Endothelial cell of umbilical vein (primary cell): ENCODE results near the gene ZNF91. TPM values are rescaled to one million over a fixed set of nuclear protein-coding genes. Genes with fewer than 3 reads are reported as not detected.

Experiments
- BruUV-seq: library from RNA; stranded (reverse); fragments of 400-500 nt; replicated peaks from 2 replicates; lab custom pipeline; 2021; lab: Mats Ljungman, UMichigan
- CTCF ChIA-PET: fragments of 300-600, 350-600 bp; sonication (Branson Sonifier 250); formaldehyde crosslinking; loops from one replicate; lab custom pipeline; 2021; ENCODE audit warnings: antibody characterized with exemption, inconsistent platforms; lab: Charles Lee
- POLR2A ChIA-PET: fragments of 300-600, 350-600 bp; sonication (Branson Sonifier 250); formaldehyde crosslinking; loops from one replicate; lab custom pipeline; 2021; ENCODE audit warnings: antibody characterized with exemption, inconsistent platforms; lab: Charles Lee
- DNase-seq: peaks from one replicate; pipeline ENCODE4 v3.0.0-alpha.2; 2011; ENCODE audit warnings: low read depth, low spot score
- FAIRE-seq: peaks from 2 replicates; lab custom pipeline; 2011; peaks lifted over from hg19 to GRCh38; lab: Jason Lieb, UNC
- H2AFZ ChIP-seq: 2 replicates; pipeline ENCODE4 v1.6.0; 2012; ENCODE audit warnings: low read depth, low read length, control low read depth, inconsistent platforms
- H3K27ac ChIP-seq: 2 replicates; pipeline ENCODE4 v1.5.1; 2011; ENCODE audit warnings: low read depth, mild to moderate bottlenecking, control low read depth, low read length, moderate library complexity; ENCODE audit not compliant: insufficient read depth
- H3K27me3 ChIP-seq, 2 experiments: 2 replicates each; pipeline versions ENCODE4 v1.6.0 to v1.6.1; 2011; ENCODE audit warnings: low read length in 2 of 2, mixed read lengths in 1 of 2; ENCODE audit not compliant: control insufficient read depth in 2 of 2, insufficient read depth in 2 of 2
- H3K36me3 ChIP-seq, 2 experiments: 2 replicates in 1 of 2; 3 replicates in 1 of 2; pipeline ENCODE4 v1.5.1; 2011; ENCODE audit warnings: low read length in 2 of 2, mild to moderate bottlenecking in 1 of 2, moderate library complexity in 1 of 2; ENCODE audit not compliant: control insufficient read depth in 2 of 2, insufficient read depth in 2 of 2; ENCODE audit errors: extremely low read depth in 1 of 2
- H3K4me1 ChIP-seq: 3 replicates; pipeline ENCODE4 v1.5.1; 2011; ENCODE audit warnings: mild to moderate bottlenecking, low read length; ENCODE audit not compliant: control insufficient read depth, insufficient read depth; ENCODE audit errors: extremely low read depth
- H3K4me2 ChIP-seq: 2 replicates; pipeline ENCODE4 v1.6.1; 2011; ENCODE audit warnings: low read length, control low read depth, mixed read lengths; ENCODE audit not compliant: insufficient read depth
- H3K4me3 ChIP-seq, 3 experiments: fragments of 200-600 bp in 1 of 3; sonication (generic), shearing (Covaris generic) in 1 of 3; replicated peaks in 1 of 3; 2 replicates each; pipeline ENCODE4 v1.5.1; 2011 to 2016; ENCODE audit warnings: control low read depth in 3 of 3, low read length in 3 of 3, mild to moderate bottlenecking in 2 of 3, inconsistent platforms in 1 of 3, low read depth in 1 of 3, moderate library complexity in 1 of 3; ENCODE audit not compliant: insufficient read depth in 1 of 3
- H3K79me2 ChIP-seq: 2 replicates; pipeline ENCODE4 v1.6.0; 2012; ENCODE audit warnings: low read length, inconsistent platforms; ENCODE audit not compliant: control insufficient read depth, insufficient read depth
- H3K9ac ChIP-seq: replicated peaks from 2 replicates; pipeline ENCODE3; 2011; ENCODE audit warnings: low read length, control low read depth; ENCODE audit not compliant: insufficient read depth; ENCODE audit errors: extremely low read depth
- H3K9me1 ChIP-seq: replicated peaks from 3 replicates; pipeline ENCODE4 v1.6.0; 2011; ENCODE audit warnings: mild to moderate bottlenecking, low read length; ENCODE audit not compliant: control insufficient read depth, insufficient read depth; ENCODE audit errors: extremely low read depth
- H3K9me3 ChIP-seq: replicated peaks from 2 replicates; pipeline ENCODE4 v1.5.1; 2012; ENCODE audit warnings: low read length, inconsistent platforms; ENCODE audit not compliant: control insufficient read depth, insufficient read depth
- H4K20me1 ChIP-seq: replicated peaks from 2 replicates; pipeline ENCODE3; 2011; ENCODE audit warnings: mild to moderate bottlenecking, low read length; ENCODE audit not compliant: control insufficient read depth, insufficient read depth; ENCODE audit errors: extremely low read depth
- EZH2 ChIP-seq: IDR thresholded peaks from 2 replicates; pipeline ENCODE4 v1.6.1; 2012; ENCODE audit warnings: borderline replicate concordance, low read depth, mild to moderate bottlenecking, moderate library complexity, low read length, inconsistent platforms; ENCODE audit not compliant: severe bottlenecking
- FOS ChIP-seq: IDR thresholded peaks from 2 replicates; pipeline ENCODE4 v1.6.1; 2011; ENCODE audit warnings: mild to moderate bottlenecking, low read length, moderate library complexity, borderline replicate concordance; ENCODE audit not compliant: insufficient read depth
- GATA2 ChIP-seq: IDR thresholded peaks from 2 replicates; pipeline ENCODE4 v1.7.0; 2011; ENCODE audit warnings: low read depth, mild to moderate bottlenecking, moderate library complexity, mixed read lengths, low read length; ENCODE audit not compliant: insufficient read length, insufficient read depth
- JUN ChIP-seq: IDR thresholded peaks from 2 replicates; pipeline ENCODE4 v1.6.1; 2011; ENCODE audit warnings: borderline replicate concordance, low read depth; ENCODE audit not compliant: insufficient read length, insufficient read depth
- MYC ChIP-seq: IDR thresholded peaks from one replicate; pipeline ENCODE4 v1.6.1; 2011; ENCODE audit warnings: mild to moderate bottlenecking, low read depth, low read length
- POLR2A ChIP-seq: IDR thresholded peaks from 2 replicates; pipeline ENCODE4 v1.6.1; 2012; ENCODE audit warnings: low read depth, mild to moderate bottlenecking, control low read depth, low read length
- POLR2AphosphoS5 ChIP-seq: IDR thresholded peaks from 2 replicates; pipeline ENCODE4 v1.6.1; 2012; ENCODE audit warnings: low read depth, mild to moderate bottlenecking, control low read depth, low read length, moderate library complexity; ENCODE audit not compliant: insufficient read depth
- dilution Hi-C: fragments of 300-500 bp; cut with MboI; formaldehyde crosslinking; loops from one replicate; pipeline ENCODE4 v1.15.0; 2019; ENCODE audit warnings: low sequenced_read_pairs; ENCODE audit not compliant: extremely low pct_ligation_motif_present
- intact Hi-C: fragments of 100-400 bp; cut with micrococcal nuclease; formaldehyde crosslinking; loops from one replicate; pipeline ENCODE4 v1.10.0; 2022
- polyA plus RNA-seq, 4 experiments: library from polyadenylated mRNA; depleted of rRNA in 3 of 4; stranded (reverse) in 3 of 4; unstranded in 1 of 4; fragments of >200 nt; gene quantifications; 2 replicates each; pipeline versions ENCODE4 v1.2.1 to v1.2.3, GENCODE V29; 2011 to 2012; ENCODE audit warnings: missing spikeins in 1 of 4
- total RNA-seq: library from RNA; stranded (reverse); gene quantifications from 2 replicates; pipeline ENCODE4 v1.2.3, GENCODE V29; 2021
- TF ChIP-seq, protein P1 (sequence below): IDR thresholded peaks from 2 replicates; pipeline ENCODE4 v1.6.1; 2011; ENCODE audit not compliant: insufficient read depth, insufficient read length
- TF ChIP-seq, protein P2 (sequence below), 2 donors: IDR thresholded peaks; 1 replicate in 1 of 2; 2 replicates in 1 of 2; pipeline ENCODE4 v1.5.1; 2011; ENCODE audit warnings: low read length in 2 of 2, mild to moderate bottlenecking in 2 of 2, moderate library complexity in 2 of 2, control low read depth in 1 of 2, inconsistent platforms in 1 of 2, low read depth in 1 of 2; ENCODE audit not compliant: insufficient read depth in 1 of 2; ENCODE audit errors: extremely low read depth in 1 of 2

The ZNF91 gene
- total and polyA plus RNA-seq, 2 donors (not counting 3 experiments of a cell fraction or from before 2014, with no cell fraction given) = 9.6 to 17.0 TPM

DNA sequence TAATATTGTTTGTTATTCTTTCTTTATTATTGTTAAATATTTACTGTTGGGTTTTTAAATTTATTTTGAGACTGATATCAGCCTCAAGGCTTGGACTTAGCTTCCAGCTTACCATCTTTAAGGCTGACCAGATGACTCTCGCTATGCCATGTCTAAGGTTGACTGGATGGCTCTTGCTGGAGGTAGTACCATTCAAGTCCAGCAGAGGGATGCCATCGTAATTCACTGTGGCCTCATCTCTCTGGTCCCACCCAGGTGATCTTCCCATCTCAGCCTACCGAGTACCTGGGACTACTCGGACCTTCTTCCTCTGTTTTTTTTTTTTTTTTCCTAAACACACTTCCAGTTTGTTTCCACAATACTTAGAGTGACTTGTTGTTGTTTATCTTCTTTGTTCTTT is 41.7 kb upstream of the ZNF91 start:
- ChIA-PET CTCF (no interaction called here), POLR2A (no interaction called here)
- no peak for FAIRE-seq
- Histone ChIP-seq H3K9ac (no peak overlapping the region), H3K9me3 (peaks cover 2% of the 10 kb centered on the region), H3K4me2 (no peak overlapping the region), H3K4me1 (no peaks in the 10 kb centered on the region), H4K20me1 (no peaks in the 10 kb centered on the region), H3K79me2 (no peaks in the 10 kb centered on the region), H3K4me3 (no peak overlapping the region), H3K27me3 (no peaks in the 10 kb centered on the region), H2AFZ (no peak overlapping the region), H3K27ac (no peak overlapping the region), H3K9me1 (no peaks in the 10 kb centered on the region), H3K36me3 (no peaks in the 10 kb centered on the region)
- no peak for DNase-seq
- TF ChIP-seq EZH2 = no peak
- TF ChIP-seq, protein P1, sequence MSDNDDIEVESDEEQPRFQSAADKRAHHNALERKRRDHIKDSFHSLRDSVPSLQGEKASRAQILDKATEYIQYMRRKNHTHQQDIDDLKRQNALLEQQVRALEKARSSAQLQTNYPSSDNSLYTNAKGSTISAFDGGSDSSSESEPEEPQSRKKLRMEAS = no peak
- no peak for TF ChIP-seq POLR2A
- TF ChIP-seq GATA2 = no peak
- TF ChIP-seq, protein P2, sequence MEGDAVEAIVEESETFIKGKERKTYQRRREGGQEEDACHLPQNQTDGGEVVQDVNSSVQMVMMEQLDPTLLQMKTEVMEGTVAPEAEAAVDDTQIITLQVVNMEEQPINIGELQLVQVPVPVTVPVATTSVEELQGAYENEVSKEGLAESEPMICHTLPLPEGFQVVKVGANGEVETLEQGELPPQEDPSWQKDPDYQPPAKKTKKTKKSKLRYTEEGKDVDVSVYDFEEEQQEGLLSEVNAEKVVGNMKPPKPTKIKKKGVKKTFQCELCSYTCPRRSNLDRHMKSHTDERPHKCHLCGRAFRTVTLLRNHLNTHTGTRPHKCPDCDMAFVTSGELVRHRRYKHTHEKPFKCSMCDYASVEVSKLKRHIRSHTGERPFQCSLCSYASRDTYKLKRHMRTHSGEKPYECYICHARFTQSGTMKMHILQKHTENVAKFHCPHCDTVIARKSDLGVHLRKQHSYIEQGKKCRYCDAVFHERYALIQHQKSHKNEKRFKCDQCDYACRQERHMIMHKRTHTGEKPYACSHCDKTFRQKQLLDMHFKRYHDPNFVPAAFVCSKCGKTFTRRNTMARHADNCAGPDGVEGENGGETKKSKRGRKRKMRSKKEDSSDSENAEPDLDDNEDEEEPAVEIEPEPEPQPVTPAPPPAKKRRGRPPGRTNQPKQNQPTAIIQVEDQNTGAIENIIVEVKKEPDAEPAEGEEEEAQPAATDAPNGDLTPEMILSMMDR (IDR thresholded peaks at IDR 0.05; ENCODE audit: extremely low read depth in 1 of 2, insufficient read depth in 1 of 2, low read depth in 1 of 2, low read length in 2 of 2) = no peak
- TF ChIP-seq POLR2AphosphoS5 = no peak
- TF ChIP-seq MYC = no peak
- TF ChIP-seq FOS = no peak
- no peak for TF ChIP-seq JUN
- dilution Hi-C loops = no loop called here
- intact Hi-C loops = no loop called here
- no TSS peak for BruUV-seq
